HG03280 (cell line): ENCODE results near the gene CYSLTR2.

ENCODE experiments used
- ATAC-seq: cut with Tn5 transposase; IDR thresholded peaks from one replicate; pipeline ENCODE4 v1.9.1; 2021; ENCODE audit warnings: mild to moderate bottlenecking, moderate library complexity; ENCODE audit not compliant: unreplicated experiment

Gene CYSLTR2

GRCh38 chr13:48653472-48653939 lies at the start of gene CYSLTR2:
TSS of gene CYSLTR2 (plus strand) at chr13:48653929. CDS start at chr13:48706818, 52,889 bp downstream.
- no peak for ATAC-seq

- no peak for ATAC-seq
Measured at GRCh38 chr13:48615049-48615448, 38.7 kb upstream of the CYSLTR2 start.

- no peak for ATAC-seq
Measured at GRCh38 chr13:48618937-48619336, 34.8 kb upstream of the CYSLTR2 start.

GRCh38 chr13:48621056-48621455 lies 32.7 kb upstream of the CYSLTR2 start:
- no peak for ATAC-seq

- ATAC-seq, result no peak
Measured at GRCh38 chr13:48624016-48624415, 29.7 kb upstream of the CYSLTR2 start.

- no peak for ATAC-seq
Measured at GRCh38 chr13:48624858-48625257, 28.9 kb upstream of the CYSLTR2 start.

- no peak for ATAC-seq
Measured at GRCh38 chr13:48625413-48626076, 28.2 kb upstream of the CYSLTR2 start.

- ATAC-seq, result no peak
Measured at GRCh38 chr13:48626077-48626449, 27.7 kb upstream of the CYSLTR2 start.

- ATAC-seq, result no peak
Measured at GRCh38 chr13:48626726-48627451, 26.8 kb upstream of the CYSLTR2 start.

GRCh38 chr13:48629277-48629676 lies 24.5 kb upstream of the CYSLTR2 start:
- no peak for ATAC-seq

GRCh38 chr13:48630291-48630690 lies 23.4 kb upstream of the CYSLTR2 start:
- ATAC-seq, result no peak

GRCh38 chr13:48630773-48631172 lies 23.0 kb upstream of the CYSLTR2 start:
- ATAC-seq, result no peak

- no peak for ATAC-seq
Measured at GRCh38 chr13:48631441-48631840, 22.3 kb upstream of the CYSLTR2 start.

- ATAC-seq, result no peak
Measured at GRCh38 chr13:48633700-48634099, 20.0 kb upstream of the CYSLTR2 start.

GRCh38 chr13:48634636-48635035 lies 19.1 kb upstream of the CYSLTR2 start:
- no peak for ATAC-seq

GRCh38 chr13:48635478-48635877 lies 18.3 kb upstream of the CYSLTR2 start:
- no peak for ATAC-seq

- no peak for ATAC-seq
Measured at GRCh38 chr13:48636550-48636949, 17.2 kb upstream of the CYSLTR2 start.

GRCh38 chr13:48637601-48638000 lies 16.1 kb upstream of the CYSLTR2 start:
- no peak for ATAC-seq

- no peak for ATAC-seq
Measured at GRCh38 chr13:48640767-48641166, 13.0 kb upstream of the CYSLTR2 start.

GRCh38 chr13:48641404-48641803 lies 12.3 kb upstream of the CYSLTR2 start:
- ATAC-seq, result no peak

GRCh38 chr13:48642061-48642460 lies 11.7 kb upstream of the CYSLTR2 start:
- ATAC-seq, result no peak

- ATAC-seq, result no peak
Measured at GRCh38 chr13:48643159-48643558, 10.6 kb upstream of the CYSLTR2 start.
